Lower leg skin (tissue), 3 donors: ENCODE data around the gene LILRB4.

Source experiments
- CTCF ChIP-seq, 3 donors: fragments of 450-650 bp; IDR thresholded peaks; one replicate each; pipeline ENCODE4 v1.5.1; 2016; ENCODE audit warnings: antibody characterized with exemption in 3 of 3, mild to moderate bottlenecking in 3 of 3, moderate library complexity in 2 of 3
- POLR2A ChIP-seq, 2 donors: fragments of 450-650 bp; IDR thresholded peaks; one replicate each; pipeline ENCODE4 v1.6.1; 2016 to 2017; ENCODE audit warnings: antibody characterized with exemption in 2 of 2, mild to moderate bottlenecking in 1 of 2, moderate library complexity in 1 of 2

- TF ChIP-seq POLR2A (IDR thresholded peaks at IDR 0.05) (no peak), CTCF (IDR thresholded peaks at IDR 0.05) (no peak)
Observed at GRCh38 chr19:54654447-54655321, 8.1 kb upstream of the LILRB4 start.
